ENCODE data around the gene P2RY6. TPM values are rescaled to one million over a fixed set of nuclear protein-coding genes. Genes with fewer than 3 reads are reported as not detected.

P2RY6 gene
- total RNA-seq, 6 experiments from 2014 or later, result 0.54 to 2.4 (median 1.9) TPM

DNA sequence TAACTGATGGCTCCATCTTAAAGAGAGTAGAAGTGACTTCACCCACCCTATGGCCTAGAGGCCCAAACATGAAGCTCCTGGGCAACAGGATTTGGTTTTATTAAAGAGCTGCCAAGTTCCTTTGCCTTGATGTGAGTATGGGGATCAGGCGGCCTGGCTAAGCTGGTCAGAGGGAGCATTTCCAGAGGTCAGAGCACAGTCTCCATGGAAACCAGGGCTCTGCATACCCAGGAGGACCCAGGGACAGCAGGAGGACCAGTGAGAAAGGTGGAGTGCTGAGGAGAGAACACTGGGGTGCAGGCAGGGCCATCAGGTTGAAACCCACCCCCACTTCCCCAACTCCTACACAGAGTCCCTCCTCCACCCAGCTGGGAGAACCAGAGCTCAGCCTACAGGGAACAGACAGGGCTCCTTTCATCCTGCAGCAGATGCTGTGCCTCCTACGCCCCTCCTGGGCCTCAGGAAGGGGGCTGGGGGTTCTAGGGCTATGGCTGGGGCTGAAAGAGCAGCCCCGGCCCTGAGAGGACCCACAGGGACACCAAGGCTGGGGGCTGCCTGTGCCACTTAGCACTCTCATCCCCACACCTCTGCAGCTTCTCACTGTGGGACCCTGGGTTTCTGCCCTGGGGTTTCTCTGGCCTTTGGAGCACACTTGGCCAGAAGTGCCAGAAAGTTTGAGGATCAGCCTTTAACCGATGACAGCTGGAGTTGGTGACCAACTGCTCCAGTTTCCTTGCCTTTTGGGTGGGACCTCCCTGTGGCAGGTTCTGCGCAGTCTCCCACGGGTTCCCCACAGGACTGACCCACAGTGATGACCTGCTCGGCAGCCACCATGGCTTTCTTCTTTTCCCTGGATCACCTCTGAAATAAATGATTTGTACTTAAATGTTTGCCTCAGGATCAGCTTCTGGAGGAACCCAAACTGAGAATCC lies 13.8 kb upstream of the P2RY6 start:
- peaks cover 3% of the 10 kb centered on the region for H3K27me3 Mint-ChIP-seq (ENCODE audit: insufficient read depth)
- no peaks in the 10 kb centered on the region for H3K9me3 Mint-ChIP-seq
- no peak for DNase-seq
- peak overlapping the region; percentile 100 for H3K27ac Mint-ChIP-seq
- peak overlapping the region; percentile 74 for H3K4me3 Mint-ChIP-seq
- H3K4me1 Mint-ChIP-seq (ENCODE audit: low read depth), result peaks cover 49% of the 10 kb centered on the region
- no peak for TF ChIP-seq CTCF (IDR thresholded peaks at IDR 0.05)
- no peaks in the 10 kb centered on the region for H3K36me3 Mint-ChIP-seq (ENCODE audit: low read depth)

GRCh38 chr11:73259406-73260126 lies 12.6 kb upstream of the P2RY6 start:
- Mint-ChIP-seq H3K4me1 (ENCODE audit: low read depth) (peaks cover 52% of the 10 kb centered on the region), H3K36me3 (ENCODE audit: low read depth) (no peaks in the 10 kb centered on the region), H3K27me3 (ENCODE audit: insufficient read depth) (peaks cover 3% of the 10 kb centered on the region), H3K27ac (peak overlapping the region; percentile 100), H3K4me3 (peak overlapping the region; percentile 24), H3K9me3 (no peaks in the 10 kb centered on the region)
- no peak for DNase-seq
- no peak for TF ChIP-seq CTCF (IDR thresholded peaks at IDR 0.05)

DNA sequence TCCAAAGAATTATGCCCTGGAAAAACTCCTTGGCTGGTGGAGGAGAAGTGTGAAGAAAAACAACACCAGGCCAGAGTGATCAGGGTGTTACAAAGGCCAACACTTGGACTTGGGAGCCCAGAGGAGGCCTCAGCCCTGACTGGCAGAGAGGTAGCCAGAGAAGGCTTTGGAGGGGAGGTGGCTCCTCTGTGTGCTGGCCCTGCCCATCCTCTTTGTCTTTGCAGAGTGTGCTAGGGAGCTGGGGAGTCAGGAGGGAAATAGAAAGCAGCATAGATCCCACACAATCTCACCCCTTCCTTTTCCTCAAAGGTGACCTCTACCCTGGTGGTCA lies 12.0 kb upstream of the P2RY6 start:
- Mint-ChIP-seq H3K27ac (no peak overlapping the region; the same call in 1 of the 2 replicates), H3K36me3 (ENCODE audit: low read depth) (no peaks in the 10 kb centered on the region), H3K9me3 (no peaks in the 10 kb centered on the region), H3K27me3 (ENCODE audit: insufficient read depth) (peaks cover 6% of the 10 kb centered on the region), H3K4me1 (ENCODE audit: low read depth) (peaks cover 57% of the 10 kb centered on the region), H3K4me3 (no peak overlapping the region)
- TF ChIP-seq CTCF (IDR thresholded peaks at IDR 0.05), result no peak
- DNase-seq, result no peak

DNA sequence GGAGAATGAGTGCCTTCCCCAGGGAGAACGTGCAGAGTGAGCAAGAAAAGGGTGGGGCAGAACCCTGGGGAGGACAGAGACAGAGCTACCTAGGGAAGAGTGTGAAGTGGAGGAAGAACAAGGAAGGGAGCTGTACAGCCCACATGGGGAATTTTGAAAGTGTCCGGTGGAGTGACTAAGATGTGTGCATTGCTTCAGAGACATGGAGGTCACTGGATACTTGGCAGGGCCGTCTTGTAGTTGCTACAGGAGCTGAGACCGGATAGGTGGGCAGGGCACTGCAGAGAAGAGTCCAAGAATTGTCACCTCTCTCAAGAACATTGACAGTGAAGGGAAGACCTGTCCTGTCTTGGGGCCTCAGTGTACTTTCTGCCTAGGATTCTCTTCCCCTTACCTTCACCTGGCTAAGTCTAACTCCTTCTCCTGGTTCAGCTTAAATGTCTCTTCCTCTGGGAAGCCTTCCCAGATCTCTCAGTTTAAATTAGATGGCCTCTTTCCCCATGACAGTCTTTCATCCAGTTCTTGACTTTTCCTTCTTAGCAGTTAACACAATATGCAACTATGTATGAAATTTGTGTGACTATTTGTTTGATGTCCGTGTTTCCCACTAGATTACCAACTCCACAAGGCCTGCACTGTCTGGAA lies 9.2 kb upstream of the P2RY6 start:
- TF ChIP-seq CTCF (IDR thresholded peaks at IDR 0.05), result no peak
- Mint-ChIP-seq H3K4me1 (ENCODE audit: low read depth) (peaks cover 38% of the 10 kb centered on the region), H3K27me3 (ENCODE audit: insufficient read depth) (peaks cover 13% of the 10 kb centered on the region), H3K27ac (no peak overlapping the region), H3K4me3 (no peak overlapping the region), H3K9me3 (no peaks in the 10 kb centered on the region), H3K36me3 (ENCODE audit: low read depth) (no peaks in the 10 kb centered on the region)
- DNase-seq, result peak; percentile 37

DNA sequence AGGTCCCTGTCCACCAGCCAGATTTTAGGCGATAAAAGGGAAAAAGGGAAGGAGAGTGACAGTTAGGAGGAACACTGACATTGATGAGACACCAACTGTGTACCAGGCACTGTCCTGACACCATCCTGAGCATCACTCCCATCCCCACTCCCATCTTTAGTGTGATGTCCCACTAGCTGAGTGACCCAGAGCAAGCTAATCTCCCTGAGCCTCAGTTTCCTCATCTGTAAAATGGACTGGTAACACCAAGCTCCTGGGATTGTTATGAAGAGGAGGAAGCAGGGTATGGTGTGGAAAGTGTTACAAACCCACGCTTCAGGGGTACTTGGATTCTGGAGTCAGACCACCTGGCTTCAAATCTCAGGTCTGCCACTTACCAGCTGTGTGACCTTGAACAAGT lies 8.5 kb upstream of the P2RY6 start:
- peaks cover 13% of the 10 kb centered on the region for H3K27me3 Mint-ChIP-seq (ENCODE audit: insufficient read depth)
- H3K4me3 Mint-ChIP-seq, result no peak overlapping the region
- no peaks in the 10 kb centered on the region for H3K36me3 Mint-ChIP-seq (ENCODE audit: low read depth)
- no peak for DNase-seq
- peaks cover 33% of the 10 kb centered on the region for H3K4me1 Mint-ChIP-seq (ENCODE audit: low read depth)
- no peak overlapping the region for H3K27ac Mint-ChIP-seq
- no peaks in the 10 kb centered on the region for H3K9me3 Mint-ChIP-seq
- TF ChIP-seq CTCF (IDR thresholded peaks at IDR 0.05), result no peak

Data from HFFc6 (cell line).